GM10248 (cell line): ENCODE measurements around the gene MC2R.

ENCODE experiments used
- CTCF ChIA-PET: fragments of 300-600 bp; sonication (Branson Sonifier 250); formaldehyde crosslinking; extraction: SDS; loops from one replicate; lab custom pipeline; 2021; ENCODE audit warnings: antibody characterized with exemption; lab: Yijun Ruan, JAX
- POLR2A ChIA-PET: fragments of 350-650 bp; sonication (Branson Sonifier 250); formaldehyde crosslinking; extraction: SDS; loops from one replicate; lab custom pipeline; 2020; ENCODE audit warnings: antibody characterized with exemption; lab: Yijun Ruan, JAX
- DNase-seq: peaks from one replicate; pipeline ENCODE4 v3.0.0; 2012; ENCODE audit errors: extremely low spot score
- TF ChIP-seq, protein P1 (sequence below): IDR thresholded peaks from 2 replicates; pipeline ENCODE4 v1.5.1; 2012; ENCODE audit warnings: mild to moderate bottlenecking, low read depth; ENCODE audit errors: extremely low read depth, missing control alignments, control extremely low read depth

MC2R gene

DNA sequence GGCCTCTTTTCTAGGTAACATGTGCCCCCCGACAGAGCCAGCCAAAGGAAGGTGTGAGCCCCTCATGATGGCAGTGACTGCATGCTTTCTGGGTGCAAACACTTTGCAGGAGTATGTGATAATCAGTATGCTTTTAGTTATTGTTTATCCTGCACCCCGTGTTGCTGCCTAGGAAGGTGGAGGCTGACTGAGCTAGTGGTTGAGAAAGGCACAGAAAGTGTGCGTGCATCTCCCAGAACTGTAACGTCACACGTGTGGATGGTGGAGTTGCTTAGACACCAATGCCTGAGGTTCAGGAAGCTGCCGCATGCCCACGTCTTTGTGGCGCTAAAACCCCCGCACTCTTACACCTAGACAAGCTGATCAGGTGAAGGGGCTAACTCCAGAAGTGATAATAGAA, 580 bp downstream of the MC2R start:
- POLR2A ChIA-PET, result no interaction called here
- no peak for DNase-seq
- TF ChIP-seq, protein P1, sequence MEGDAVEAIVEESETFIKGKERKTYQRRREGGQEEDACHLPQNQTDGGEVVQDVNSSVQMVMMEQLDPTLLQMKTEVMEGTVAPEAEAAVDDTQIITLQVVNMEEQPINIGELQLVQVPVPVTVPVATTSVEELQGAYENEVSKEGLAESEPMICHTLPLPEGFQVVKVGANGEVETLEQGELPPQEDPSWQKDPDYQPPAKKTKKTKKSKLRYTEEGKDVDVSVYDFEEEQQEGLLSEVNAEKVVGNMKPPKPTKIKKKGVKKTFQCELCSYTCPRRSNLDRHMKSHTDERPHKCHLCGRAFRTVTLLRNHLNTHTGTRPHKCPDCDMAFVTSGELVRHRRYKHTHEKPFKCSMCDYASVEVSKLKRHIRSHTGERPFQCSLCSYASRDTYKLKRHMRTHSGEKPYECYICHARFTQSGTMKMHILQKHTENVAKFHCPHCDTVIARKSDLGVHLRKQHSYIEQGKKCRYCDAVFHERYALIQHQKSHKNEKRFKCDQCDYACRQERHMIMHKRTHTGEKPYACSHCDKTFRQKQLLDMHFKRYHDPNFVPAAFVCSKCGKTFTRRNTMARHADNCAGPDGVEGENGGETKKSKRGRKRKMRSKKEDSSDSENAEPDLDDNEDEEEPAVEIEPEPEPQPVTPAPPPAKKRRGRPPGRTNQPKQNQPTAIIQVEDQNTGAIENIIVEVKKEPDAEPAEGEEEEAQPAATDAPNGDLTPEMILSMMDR, result no peak
- CTCF ChIA-PET, result interaction anchor here (1.3 to 2.1 kb wide), 4 partner anchors 10 to 172 kb away, joined by 3 to 5 read pairs (median 4); no protein-coding TSS in a partner anchor

DNA sequence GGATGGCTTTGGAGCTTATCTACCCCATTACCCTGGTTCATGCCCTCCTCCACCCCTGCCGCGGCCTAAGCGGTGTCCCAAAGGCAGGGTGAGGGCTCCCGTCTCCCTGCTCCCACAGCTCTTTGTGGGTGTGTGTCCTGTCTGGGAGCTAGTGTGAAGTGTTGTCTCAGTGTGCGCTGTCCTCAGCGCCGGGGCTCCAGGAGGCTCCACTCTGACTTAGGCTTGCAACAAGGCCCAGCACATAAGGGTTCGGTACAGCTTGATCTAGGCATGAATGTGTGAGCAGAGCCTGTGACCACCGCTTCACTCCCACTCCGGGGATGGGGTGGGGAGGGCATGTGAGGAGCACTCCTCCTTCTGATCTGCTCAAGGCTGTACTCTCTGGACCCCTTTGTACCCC, 1.2 kb downstream of the MC2R start:
- no peak for DNase-seq
- CTCF ChIA-PET, result interaction anchor here (2.1 kb wide), 1 partner anchor 172 kb away, joined by 5 read pairs; no protein-coding TSS in a partner anchor
- TF ChIP-seq, protein P1, result no peak
- POLR2A ChIA-PET, result no interaction called here

DNA sequence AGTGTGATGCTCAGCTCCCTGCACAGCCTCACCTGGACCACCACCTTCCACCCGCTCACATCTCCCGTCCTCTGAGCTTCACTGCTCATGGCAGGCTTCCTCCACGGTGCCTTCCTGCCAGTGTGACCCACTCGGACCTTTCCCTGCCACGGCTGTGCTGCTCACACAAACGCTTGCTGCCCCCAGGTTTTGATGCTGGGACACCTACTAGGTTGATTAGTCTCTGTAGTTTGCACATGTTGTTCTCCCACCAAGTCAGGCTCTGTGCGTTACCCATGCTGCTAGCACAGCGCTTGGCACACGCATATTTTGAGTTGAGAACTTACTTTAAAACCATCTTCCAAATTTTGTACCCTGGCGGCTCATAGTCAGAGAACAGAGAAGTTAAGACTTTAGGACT, 2.1 kb downstream of the MC2R start:
- no peak for DNase-seq
- POLR2A ChIA-PET, result no interaction called here
- CTCF ChIA-PET, result interaction anchor here (2.1 kb wide), 1 partner anchor 173 kb away, joined by 5 read pairs; no protein-coding TSS in a partner anchor
- TF ChIP-seq, protein P1, result no peak

DNA sequence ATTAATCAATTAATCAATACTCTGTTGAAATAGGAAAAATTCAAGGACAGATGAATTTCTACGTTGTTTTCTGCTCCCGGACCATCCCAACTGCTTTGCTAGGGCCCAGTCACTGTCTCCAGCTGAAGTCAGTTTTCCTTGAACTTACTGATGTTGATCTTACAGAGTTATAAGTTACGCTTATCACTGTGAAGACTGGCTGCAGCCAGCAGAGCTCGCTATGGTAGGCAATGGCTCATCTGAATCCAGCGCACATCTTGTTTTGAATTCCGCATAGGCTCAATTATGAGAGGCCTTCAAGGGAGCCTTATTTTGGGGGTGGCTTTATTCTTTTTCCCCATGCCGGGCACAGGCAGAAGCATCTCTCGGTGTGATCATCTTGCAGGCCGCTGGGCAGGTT, 2.7 kb downstream of the MC2R start:
- DNase-seq, result no peak
- POLR2A ChIA-PET, result no interaction called here
- TF ChIP-seq, protein P1, result no peak
- CTCF ChIA-PET, result no interaction called here

DNA sequence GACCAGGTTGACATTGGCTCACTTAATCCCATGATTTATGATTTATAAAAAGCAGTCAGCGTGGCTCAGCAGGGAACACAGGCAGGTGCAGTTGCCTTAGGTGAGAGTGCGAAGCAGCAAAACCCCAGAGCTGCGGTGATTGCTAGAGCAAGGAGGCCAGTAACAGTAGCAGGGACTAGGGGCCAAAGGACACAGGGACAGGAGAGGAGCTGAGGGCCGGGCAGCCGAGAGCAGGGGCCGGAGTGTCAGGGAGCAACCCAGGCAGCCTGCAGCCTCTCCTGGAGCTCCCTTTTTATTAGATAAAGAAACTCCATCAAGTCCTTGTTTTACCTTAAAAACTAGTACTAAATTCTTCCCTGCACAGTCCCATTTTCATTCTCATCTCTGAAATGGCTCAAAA, 4.3 kb downstream of the MC2R start:
- DNase-seq, result no peak
- ChIA-PET POLR2A (no interaction called here), CTCF (interaction anchor here (1.3 to 1.7 kb wide), 2 partner anchors 10 to 14 kb away, joined by 3 to 4 read pairs; no protein-coding TSS in a partner anchor)
- TF ChIP-seq, protein P1, result no peak

DNA sequence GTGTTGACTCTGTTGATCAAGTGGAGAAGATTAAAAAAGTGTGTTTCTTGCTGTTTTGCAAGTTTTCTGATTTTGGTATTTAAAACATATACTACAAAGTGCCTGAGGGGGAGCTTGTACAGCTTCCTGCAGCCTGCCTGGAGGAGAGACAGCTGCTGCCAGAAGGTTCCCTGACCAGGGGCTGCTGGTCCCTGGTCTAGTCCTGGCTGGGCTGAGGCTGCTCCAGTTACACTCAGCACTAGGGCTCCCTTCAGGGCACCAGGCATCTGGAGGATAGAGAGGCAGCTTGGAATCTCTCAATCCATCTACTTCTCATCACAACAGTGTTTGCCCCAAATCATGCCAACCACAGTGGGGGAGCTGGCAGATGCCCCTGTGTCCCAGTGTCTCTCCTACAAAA, 4.8 kb downstream of the MC2R start:
- POLR2A ChIA-PET, result no interaction called here
- TF ChIP-seq, protein P1, result no peak
- DNase-seq, result no peak
- CTCF ChIA-PET, result interaction anchor here (0.8 to 1.7 kb wide), 2 partner anchors 10 to 98 kb away, joined by 3 to 4 read pairs; no protein-coding TSS in a partner anchor
